BLaER1 treated with 17β-estradiol and CSF1 and Interleukin-3, amounts not matched to agents 10 nM and 100 nM (cell line): ENCODE results near the gene CIPC.

Experiments
- H3K27ac ChIP-seq, 11 experiments: shearing (Covaris generic); formaldehyde crosslinking; 2 replicates each; pipeline ENCODE4 v1.8.1; 2022
- H3K27me3 ChIP-seq, 11 experiments: shearing (Covaris generic); formaldehyde crosslinking; 2 replicates each; pipeline ENCODE4 v1.8.1; 2022
- H3K36me3 ChIP-seq, 11 experiments: shearing (Covaris generic); formaldehyde crosslinking; 2 replicates each; pipeline ENCODE4 v1.8.1; 2022
- H3K4me1 ChIP-seq, 10 experiments: shearing (Covaris generic); formaldehyde crosslinking; 2 replicates each; pipeline ENCODE4 v1.8.1; 2022
- H3K4me2 ChIP-seq, 11 experiments: shearing (Covaris generic); formaldehyde crosslinking; 2 replicates each; pipeline ENCODE4 v1.8.1; 2022
- H3K4me3 ChIP-seq, 10 experiments: shearing (Covaris generic); formaldehyde crosslinking; 2 replicates each; pipeline ENCODE4 v1.8.1; 2022
- H3K9ac ChIP-seq, 11 experiments: shearing (Covaris generic); formaldehyde crosslinking; 2 replicates each; pipeline ENCODE4 v1.8.1; 2022
- H3K9me3 ChIP-seq, 11 experiments: shearing (Covaris generic); formaldehyde crosslinking; replicated peaks in 1 of 11; 2 replicates each; pipeline ENCODE4 v1.8.1; 2022
- H4K20me1 ChIP-seq, 11 experiments: shearing (Covaris generic); formaldehyde crosslinking; 2 replicates each; pipeline ENCODE4 v1.8.1; 2022
- Cebpa-rat ChIP-seq, 11 experiments: shearing (Covaris generic); IDR thresholded peaks; 2 replicates each; pipeline ENCODE4 v1.8.1; 2022

Gene CIPC

GRCh38 chr14:77124345-77125280, 26.6 kb downstream of the CIPC start:
- Histone ChIP-seq H3K4me3 (peak overlapping the region; percentile 44 to 66 (median 54)), H3K4me2 (peak overlapping the region; percentile 80 to 99 (median 93))

GRCh38 chr14:77125281-77125801, 27.3 kb downstream of the CIPC start:
- H3K4me2 ChIP-seq = peak overlapping the region; percentile 80 to 99 (median 93)
- peak overlapping the region in 6 of 11 experiments; percentile 2 to 63 (median 42); a peak in 7 of 22 replicates for H3K9ac ChIP-seq
- H4K20me1 ChIP-seq = peaks cover 0 to 88% (median 58%) of the 10 kb centered on the region in 11 experiments; a peak in 18 of 22 replicates
- no peak for TF ChIP-seq Cebpa-rat (IDR thresholded peaks at IDR 0.05)
- peaks cover 68 to 85% (median 79%) of the 10 kb centered on the region in 11 experiments for H3K27me3 ChIP-seq
- peaks cover 35 to 60% (median 51%) of the 10 kb centered on the region in 10 experiments for H3K4me1 ChIP-seq
- no peaks in the 10 kb centered on the region for H3K9me3 ChIP-seq
- H3K4me3 ChIP-seq = peak overlapping the region; percentile 44 to 66 (median 54)
- no peaks in the 10 kb centered on the region for H3K36me3 ChIP-seq
- no peak overlapping the region for H3K27ac ChIP-seq

More at GRCh38 chr14:77124345-77125280, 26.6 kb downstream of the CIPC start:
- Histone ChIP-seq H3K9ac (peak overlapping the region in 7 of 11 experiments; percentile 2 to 63 (median 39); a peak in 7 of 22 replicates), H3K27me3 (peaks cover 63 to 78% (median 76%) of the 10 kb centered on the region in 11 experiments), H3K4me1 (peaks cover 42 to 68% (median 58%) of the 10 kb centered on the region in 10 experiments), H3K27ac (no peak overlapping the region), H4K20me1 (peaks cover 0 to 81% (median 53%) of the 10 kb centered on the region in 11 experiments; a peak in 18 of 22 replicates), H3K9me3 (no peaks in the 10 kb centered on the region), H3K36me3 (0 out of 22 replicates have a peak, but pooled peaks cover 0 to 5% (median 0%) of the 10 kb centered on the region in 11 experiments)
- TF ChIP-seq Cebpa-rat (IDR thresholded peaks at IDR 0.05) = no peak

- Histone ChIP-seq H3K4me1 (peaks cover 29 to 55% (median 46%) of the 10 kb centered on the region in 10 experiments), H3K27me3 (peaks cover 70 to 90% (median 81%) of the 10 kb centered on the region in 11 experiments), H3K4me3 (peak overlapping the region in 2 of 10 experiments; percentile 54 to 61; a peak in 1 of 20 replicates), H4K20me1 (peaks cover 0 to 85% (median 55%) of the 10 kb centered on the region in 11 experiments; a peak in 18 of 22 replicates), H3K27ac (no peak overlapping the region), H3K4me2 (peak overlapping the region in 5 of 11 experiments; percentile 80 to 96 (median 93); a peak in 8 of 22 replicates), H3K9ac (no peak overlapping the region), H3K36me3 (no peaks in the 10 kb centered on the region), H3K9me3 (no peaks in the 10 kb centered on the region)
- no peak for TF ChIP-seq Cebpa-rat (IDR thresholded peaks at IDR 0.05)
Observed at GRCh38 chr14:77125823-77126325, 27.8 kb downstream of the CIPC start.

- no peak overlapping the region for H3K4me2 ChIP-seq
- H3K27me3 ChIP-seq = peaks cover 70 to 96% (median 87%) of the 10 kb centered on the region in 11 experiments
- H4K20me1 ChIP-seq = peaks cover 0 to 81% (median 51%) of the 10 kb centered on the region in 11 experiments; a peak in 17 of 22 replicates
- H3K4me1 ChIP-seq = peaks cover 23 to 49% (median 40%) of the 10 kb centered on the region in 10 experiments
- TF ChIP-seq Cebpa-rat (IDR thresholded peaks at IDR 0.05) = no peak
- H3K9ac ChIP-seq = no peak overlapping the region
- no peak overlapping the region for H3K27ac ChIP-seq
- no peaks in the 10 kb centered on the region for H3K9me3 ChIP-seq
- no peaks in the 10 kb centered on the region for H3K36me3 ChIP-seq
- no peak overlapping the region for H3K4me3 ChIP-seq
Observed at GRCh38 chr14:77126461-77126990, 28.5 kb downstream of the CIPC start.

GRCh38 chr14:77128414-77128891, 30.4 kb downstream of the CIPC start:
- H3K4me3 ChIP-seq = no peak overlapping the region
- H3K27me3 ChIP-seq = peaks cover 71 to 100% (median 90%) of the 10 kb centered on the region in 11 experiments
- H4K20me1 ChIP-seq = peaks cover 0 to 82% (median 40%) of the 10 kb centered on the region in 11 experiments; a peak in 15 of 22 replicates
- H3K4me2 ChIP-seq = no peak overlapping the region
- no peak overlapping the region for H3K9ac ChIP-seq
- TF ChIP-seq Cebpa-rat (IDR thresholded peaks at IDR 0.05) = no peak
- no peak overlapping the region for H3K27ac ChIP-seq
- H3K36me3 ChIP-seq = no peaks in the 10 kb centered on the region
- H3K9me3 ChIP-seq = no peaks in the 10 kb centered on the region
- H3K4me1 ChIP-seq = peaks cover 11 to 30% (median 22%) of the 10 kb centered on the region in 10 experiments

GRCh38 chr14:77130386-77130785, 32.3 kb downstream of the CIPC start:
- Histone ChIP-seq H3K27ac (no peak overlapping the region), H3K9ac (no peak overlapping the region), H3K9me3 (no peaks in the 10 kb centered on the region), H3K4me1 (peaks cover 1 to 11% (median 3%) of the 10 kb centered on the region in 10 experiments; a peak in 19 of 20 replicates), H3K27me3 (peaks cover 68 to 100% (median 90%) of the 10 kb centered on the region in 11 experiments), H3K4me3 (no peak overlapping the region), H3K4me2 (no peak overlapping the region), H4K20me1 (peaks cover 0 to 82% (median 25%) of the 10 kb centered on the region in 11 experiments; a peak in 15 of 22 replicates), H3K36me3 (no peaks in the 10 kb centered on the region)
- no peak for TF ChIP-seq Cebpa-rat (IDR thresholded peaks at IDR 0.05)

- no peak for TF ChIP-seq Cebpa-rat (IDR thresholded peaks at IDR 0.05)
- Histone ChIP-seq H3K27me3 (peaks cover 59 to 100% (median 89%) of the 10 kb centered on the region in 11 experiments), H3K4me1 (peaks cover 0 to 6% (median 0%) of the 10 kb centered on the region in 10 experiments; a peak in 4 of 20 replicates), H3K27ac (no peak overlapping the region), H3K9me3 (no peaks in the 10 kb centered on the region), H4K20me1 (peaks cover 0 to 76% (median 17%) of the 10 kb centered on the region in 11 experiments; a peak in 15 of 22 replicates), H3K9ac (no peak overlapping the region), H3K4me2 (no peak overlapping the region), H3K4me3 (no peak overlapping the region), H3K36me3 (no peaks in the 10 kb centered on the region)
Observed at GRCh38 chr14:77131206-77131605, 33.1 kb downstream of the CIPC start.

- TF ChIP-seq Cebpa-rat (IDR thresholded peaks at IDR 0.05) = no peak
- Histone ChIP-seq H4K20me1 (peaks cover 0 to 68% (median 12%) of the 10 kb centered on the region in 11 experiments; a peak in 13 of 22 replicates), H3K4me3 (no peak overlapping the region), H3K9ac (no peak overlapping the region), H3K9me3 (no peaks in the 10 kb centered on the region), H3K36me3 (no peaks in the 10 kb centered on the region), H3K27ac (no peak overlapping the region), H3K4me2 (no peak overlapping the region), H3K4me1 (peaks cover 0 to 6% (median 0%) of the 10 kb centered on the region in 10 experiments; a peak in 3 of 20 replicates), H3K27me3 (peaks cover 55 to 100% (median 83%) of the 10 kb centered on the region in 11 experiments)
Observed at GRCh38 chr14:77131871-77132486, 33.9 kb downstream of the CIPC start.
